8988T (cell line): ENCODE data around the gene MICAL3.
"Not testable (repeated sequence)": the region's sequence is repeated elsewhere in the genome, so short reads cannot be mapped to it uniquely, and the experiment has no call there.

ENCODE experiments used
- DNase-seq: peaks from one replicate; pipeline ENCODE4 v3.0.0; 2011

Gene MICAL3

DNA sequence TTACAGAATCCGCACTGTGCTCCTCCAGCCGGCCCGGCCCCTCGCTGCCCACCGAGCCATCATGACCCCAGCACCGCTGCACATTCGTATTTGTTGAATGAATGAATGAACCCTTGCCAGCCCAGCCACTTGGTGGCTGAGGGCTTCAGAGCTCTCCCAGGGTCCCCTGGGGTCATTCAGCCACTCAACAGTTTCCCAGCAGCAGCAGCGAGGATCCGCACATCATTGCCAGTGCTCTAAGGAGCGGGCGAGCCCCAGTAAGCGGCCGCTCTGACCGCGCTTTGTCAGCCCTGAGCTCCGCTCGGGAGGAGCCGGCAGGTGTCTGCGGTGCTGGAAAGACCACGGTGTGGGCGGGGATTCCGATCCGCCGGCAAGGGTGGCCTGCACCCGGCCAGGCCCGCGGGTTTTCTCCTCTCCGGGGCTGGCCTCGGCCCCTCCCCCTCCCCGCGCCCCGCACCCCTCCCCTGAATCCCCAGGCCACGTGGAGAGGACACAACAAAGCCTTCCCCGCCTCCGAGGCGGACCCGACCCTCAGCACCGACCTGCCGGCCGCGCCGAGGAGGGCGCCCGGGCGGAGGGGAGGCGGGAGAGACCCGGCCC lies 250.7 kb downstream of the MICAL3 start:
- DNase-seq: peak; percentile 82

DNA sequence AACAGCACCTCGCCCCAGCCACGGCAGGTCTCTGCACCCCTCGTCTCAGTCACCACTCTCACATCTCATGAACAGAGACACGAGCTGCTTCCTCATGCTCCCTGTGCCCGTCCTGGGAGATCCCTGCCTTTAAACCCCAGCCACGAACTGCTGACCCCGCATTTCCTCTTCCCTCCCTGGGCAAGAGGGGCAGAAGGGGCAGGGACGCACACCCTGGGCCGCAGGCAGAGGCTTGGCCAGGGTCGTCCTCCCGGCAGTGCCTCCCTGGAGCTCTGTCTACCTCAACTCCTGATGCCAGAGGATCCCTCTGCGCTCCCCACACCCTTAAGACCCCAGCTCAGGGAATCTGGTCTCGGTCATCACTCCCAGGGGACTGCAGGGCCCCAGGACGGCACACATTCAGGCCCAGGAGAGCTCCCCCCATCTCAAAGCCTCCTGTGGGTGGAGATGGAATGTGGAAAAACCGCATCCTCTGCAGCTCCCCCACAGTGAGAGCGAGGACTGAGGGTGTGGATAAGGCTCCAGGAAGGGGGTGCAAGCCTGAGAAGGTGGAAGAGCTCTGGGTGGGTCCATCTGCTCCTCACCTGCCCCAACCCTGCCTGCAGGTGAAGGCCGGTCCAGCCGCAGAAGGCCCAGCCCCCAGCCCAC lies 251.3 kb downstream of the MICAL3 start:
- DNase-seq: no peak

DNA sequence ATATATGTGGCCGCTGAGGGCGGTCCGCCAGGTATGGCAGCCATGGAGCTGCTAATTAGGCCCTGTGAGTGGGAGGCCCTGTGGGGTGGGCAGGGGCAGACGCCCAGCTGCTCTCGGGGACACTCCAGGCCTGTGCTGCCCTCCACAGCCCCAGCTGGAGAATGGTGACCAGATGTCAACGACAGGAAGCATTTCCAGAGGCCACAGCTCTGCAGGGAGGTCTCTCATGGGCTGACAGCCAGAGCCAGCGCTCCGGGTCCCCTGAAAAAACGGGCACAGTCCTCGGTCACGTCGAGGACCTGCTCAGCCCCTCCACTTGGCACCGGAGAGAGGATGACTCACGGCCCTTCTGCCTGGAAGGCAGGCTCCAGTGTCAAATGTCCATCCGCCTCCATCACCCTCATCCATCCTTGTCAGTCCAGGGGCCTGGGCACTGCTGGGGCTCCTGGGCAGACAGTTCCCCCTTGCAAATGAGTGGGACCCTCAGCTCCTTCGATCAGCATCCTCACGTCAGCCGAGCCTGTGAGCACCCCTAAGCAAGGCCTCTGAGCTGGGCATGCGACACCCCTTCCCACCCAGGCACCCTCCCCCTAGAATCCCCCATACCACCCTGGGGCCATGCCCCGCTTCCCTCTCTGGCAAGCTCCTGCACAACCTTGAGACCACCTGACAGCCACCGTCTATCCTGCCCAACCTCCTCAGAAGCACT lies 252.0 kb downstream of the MICAL3 start:
- no peak for DNase-seq

DNA sequence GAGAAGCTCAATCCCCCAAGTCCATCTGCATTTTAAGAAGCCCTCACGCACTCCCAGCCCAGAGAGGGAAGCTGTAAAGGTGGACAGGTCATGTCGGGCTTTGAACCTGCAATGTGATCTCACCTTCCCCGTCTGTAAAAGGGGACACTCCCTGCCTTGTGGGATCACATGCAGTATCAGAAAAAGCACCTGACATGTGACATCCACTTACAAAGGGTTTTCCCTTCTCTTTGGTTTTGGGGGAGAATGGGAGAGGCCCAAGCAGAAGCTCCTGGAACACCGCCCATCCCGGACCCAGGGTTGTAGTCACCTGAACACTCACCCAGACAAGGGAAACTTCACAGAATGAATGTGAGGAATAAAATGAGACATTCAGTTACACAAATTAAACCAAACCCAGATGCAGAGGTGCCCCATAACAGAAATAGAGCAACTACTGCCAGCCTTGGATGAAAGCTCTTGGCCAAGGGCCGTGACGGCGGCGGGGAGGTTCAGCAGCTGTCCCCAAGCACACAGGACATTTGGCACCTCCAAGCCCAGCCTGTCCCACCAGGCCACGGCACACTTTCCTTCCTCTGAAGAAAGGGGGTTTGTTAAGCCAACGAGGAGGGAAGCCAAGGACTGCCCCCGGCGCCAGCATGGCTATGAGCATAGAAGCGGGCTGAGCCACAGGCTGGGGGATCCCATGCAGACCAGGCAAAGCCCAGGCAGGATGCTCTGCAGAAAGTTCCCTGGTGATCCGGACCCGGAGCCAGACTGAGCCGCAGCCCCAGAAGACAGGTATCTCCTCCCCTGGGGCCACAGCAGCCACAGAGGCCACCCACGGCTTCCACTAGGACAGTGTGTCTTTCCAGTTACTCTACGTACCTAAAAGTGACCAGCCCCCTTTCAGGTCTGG lies 253.9 kb downstream of the MICAL3 start:
- DNase-seq: no peak

DNA sequence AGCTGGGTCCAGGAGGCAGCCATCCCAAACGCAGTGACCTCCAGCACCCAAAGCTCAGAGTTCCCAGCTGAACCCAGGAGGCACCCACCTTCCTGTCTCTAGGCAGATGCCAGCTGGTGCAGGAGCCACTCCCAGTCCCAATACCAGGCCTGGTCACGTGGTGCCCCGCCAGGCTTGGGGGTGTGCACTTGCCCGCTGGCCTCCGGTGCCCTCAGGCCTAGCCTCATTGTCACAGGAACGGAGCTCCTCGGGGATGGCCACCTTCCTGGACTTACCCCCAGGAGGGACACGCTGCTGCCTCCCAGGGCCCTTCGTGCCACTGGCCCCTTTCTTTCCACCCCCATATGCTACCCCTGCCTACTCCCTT lies 254.7 kb downstream of the MICAL3 start:
- DNase-seq: no peak

DNA sequence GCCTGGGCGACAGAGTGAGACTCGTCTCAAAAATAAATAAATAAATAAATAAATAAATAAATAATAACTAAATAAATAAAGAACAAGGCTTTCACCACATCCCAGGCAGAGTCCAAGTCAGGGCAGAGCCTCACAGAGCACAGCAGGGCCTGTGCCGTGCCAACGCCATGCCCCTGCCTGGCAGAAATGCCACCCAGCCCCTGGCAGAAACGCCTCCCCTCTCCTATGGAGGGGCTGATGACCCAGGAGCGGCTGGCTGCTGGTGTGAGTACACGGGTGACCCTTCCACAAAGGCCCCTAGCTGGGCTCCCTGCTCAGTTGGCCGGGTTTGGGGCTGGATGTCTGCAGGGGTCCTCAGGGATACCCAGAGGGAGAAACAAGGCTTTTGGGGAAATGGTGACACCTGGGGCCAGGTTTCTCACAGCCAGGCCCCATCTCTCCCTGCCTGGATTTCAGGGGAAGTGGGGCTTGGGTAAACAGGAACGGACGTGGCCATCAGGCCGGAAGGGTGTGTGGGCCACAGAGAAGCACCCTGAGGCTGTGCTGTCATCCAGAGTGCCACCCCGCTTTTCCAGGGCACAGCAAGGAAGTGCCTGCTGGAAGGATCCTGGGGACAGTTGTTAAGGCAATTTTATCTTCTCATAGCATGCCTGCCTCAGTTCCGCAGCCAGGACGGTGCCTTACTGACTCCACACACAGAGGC lies 255.2 kb downstream of the MICAL3 start:
- DNase-seq: no peak

DNA sequence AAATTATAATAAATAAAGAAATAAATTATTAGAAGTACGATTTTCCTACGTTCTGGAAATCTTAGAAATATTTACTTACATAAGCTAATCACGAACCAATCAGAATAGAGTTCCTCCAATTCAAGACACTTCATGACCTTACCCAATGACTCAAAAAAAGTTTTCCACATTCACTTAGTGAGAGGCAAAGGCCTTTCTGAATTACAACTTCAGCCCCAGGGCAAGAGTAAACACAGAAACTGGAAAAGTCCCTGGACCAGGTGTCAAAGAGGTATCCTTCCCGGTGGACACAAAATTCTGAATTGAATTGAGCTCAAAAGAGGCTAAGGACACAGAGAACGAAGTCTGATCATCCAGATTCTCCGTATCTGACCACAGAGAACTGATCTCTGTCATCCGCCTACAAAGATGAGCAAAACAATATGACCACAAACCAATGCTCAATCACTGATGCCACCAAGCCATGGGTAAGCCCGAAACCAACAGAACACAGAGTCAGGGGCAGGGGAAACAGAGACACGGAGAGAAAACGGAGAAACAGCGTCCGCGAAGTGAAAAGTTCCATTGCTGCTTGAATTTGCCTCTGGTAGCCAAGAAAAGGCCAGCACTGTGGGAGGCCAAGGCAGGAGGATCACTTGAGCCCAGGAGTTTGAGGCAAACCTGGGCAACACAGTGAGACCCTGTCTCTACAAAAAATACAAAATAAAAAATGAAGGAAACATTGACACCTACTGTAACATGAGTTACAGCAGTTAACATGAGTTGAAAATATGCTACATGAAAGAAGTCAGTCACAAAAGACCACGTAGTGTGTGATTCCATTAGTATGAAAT lies 256.9 kb downstream of the MICAL3 start:
- DNase-seq: no peak

DNA sequence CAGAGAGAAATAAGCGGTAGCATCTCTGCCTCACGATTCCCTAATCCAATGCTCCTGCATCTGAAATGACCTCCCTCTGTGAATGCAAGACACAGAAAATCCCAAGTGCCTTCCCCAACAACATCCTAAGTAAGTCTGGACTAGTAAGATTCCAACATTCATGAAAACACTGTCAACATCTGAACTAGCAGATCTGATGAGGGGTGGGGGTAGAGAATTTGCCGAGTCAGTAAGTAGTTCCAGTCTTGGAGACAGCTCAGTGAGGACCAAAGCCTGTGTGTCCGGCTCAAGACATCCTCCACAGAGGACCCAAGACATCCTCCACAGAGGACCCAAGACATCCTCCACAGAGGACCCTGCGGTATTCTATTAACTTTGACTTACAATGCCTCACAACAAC lies 259.5 kb downstream of the MICAL3 start:
- DNase-seq: not testable (repeated sequence)

DNA sequence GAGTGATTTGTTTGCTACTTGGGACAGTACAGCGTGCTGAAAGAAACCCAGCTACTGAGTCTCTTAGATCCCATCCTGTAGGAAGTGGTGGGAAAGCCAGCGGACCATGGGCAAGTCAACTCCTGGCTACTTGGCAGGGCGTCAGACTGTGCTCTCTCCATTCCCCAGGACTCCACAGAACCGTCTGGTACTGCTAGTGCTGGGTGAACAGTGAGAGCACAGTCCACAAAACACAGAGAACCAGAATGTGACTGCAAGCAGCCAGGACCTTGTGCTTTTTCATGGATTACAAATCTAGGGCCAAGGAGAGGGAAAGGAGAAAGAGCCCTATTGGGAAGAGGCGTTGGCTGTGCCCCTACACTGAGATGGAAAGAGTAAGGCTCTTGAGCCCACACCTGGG lies 260.3 kb downstream of the MICAL3 start:
- DNase-seq: no peak

DNA sequence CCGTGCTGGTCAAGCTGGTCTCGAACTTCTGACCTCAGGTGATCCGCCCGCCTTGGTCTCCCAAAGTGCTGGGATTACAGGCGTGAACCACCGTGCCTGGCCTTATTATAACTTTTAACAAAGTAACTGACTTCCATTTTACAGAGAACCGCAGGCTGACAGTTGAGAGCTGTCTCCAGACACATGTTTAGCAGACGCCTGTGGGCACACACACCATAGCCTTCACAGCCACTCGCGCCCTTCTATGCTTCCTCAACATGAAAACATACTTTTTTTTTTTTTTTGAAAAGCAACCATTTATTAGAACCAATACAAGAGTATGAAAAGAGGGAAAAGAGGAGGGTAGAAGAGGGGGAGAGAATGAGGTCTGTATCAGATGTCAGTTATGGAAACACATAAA lies 260.9 kb downstream of the MICAL3 start:
- DNase-seq: not testable (repeated sequence)

DNA sequence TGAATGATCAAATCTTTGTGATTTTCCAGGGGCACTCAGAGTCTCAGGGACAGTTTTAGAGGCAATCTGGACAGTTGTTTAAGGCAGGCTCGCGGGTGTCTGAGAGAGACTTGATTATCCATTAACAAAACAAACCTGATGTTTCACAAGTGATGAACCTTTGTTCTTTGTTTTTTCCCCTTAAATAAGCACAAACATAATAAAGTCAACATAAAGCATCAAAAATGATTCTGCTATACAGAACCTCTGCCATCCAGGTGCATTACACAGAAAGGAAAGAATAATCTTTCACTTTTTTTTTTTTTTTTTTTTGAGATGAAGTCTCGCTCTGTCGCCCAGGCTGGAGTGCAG lies 263.2 kb downstream of the MICAL3 start:
- no peak for DNase-seq

DNA sequence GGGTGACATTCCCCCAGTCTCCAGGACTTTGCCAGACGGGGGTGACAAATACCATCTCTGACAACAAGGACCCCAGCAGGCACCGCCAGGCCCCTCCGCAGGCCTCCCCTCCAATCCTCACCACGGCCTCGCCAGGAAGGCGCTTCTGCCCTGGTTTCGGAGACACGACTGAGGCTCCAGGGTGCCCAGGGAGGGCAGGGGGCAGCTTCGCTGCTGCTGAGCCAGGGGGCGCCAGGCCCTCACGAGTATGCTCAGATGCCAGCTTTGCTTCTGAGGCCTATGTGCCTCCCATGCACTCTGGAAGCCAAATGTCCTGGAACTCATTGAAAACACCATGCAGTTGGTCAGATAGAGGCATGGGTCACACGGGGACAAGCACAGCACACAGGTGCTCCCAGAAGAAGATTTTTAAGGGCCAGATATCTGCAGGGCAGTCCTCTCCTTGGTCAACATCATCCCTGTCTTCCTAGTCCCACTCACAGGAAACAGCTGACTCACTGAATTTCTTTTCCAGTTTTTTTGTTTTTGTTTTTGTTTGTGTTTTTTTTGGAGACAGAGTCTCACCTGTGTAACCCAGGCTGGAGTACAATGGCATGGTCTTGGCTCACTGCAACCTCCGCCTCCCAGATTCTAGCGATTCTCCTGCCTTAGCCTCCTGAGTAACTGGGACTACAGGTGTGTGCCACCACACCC lies 270.0 kb downstream of the MICAL3 start:
- DNase-seq: no peak

DNA sequence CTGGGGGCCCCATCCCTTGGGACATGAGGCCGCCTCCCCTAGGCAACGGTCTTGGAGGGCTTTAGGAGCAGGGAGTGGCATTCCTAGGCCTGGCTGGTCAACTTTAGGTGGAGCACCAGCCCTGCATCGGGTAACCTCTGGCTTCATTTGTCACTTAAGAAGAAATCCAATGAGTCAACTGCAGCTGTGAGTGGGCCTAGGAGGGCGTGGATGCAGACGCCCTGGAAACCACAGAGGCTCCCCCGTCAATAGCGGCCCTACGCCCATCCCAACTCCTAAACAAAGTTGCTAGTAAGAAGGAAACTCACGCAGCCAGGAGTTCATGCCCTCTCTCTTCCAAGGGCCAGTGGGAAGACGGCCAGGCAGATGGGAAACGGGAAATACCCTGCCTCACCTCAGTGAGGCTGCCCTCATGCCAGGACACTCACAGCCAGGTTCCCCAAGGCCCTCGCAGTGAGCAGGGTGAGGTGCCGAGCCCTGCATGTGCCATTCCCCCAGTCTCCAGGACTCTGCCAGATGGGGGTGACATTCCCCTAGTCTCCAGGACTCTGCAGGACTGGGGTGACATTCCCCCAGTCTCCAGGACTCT lies 270.9 kb downstream of the MICAL3 start:
- no peak for DNase-seq

DNA sequence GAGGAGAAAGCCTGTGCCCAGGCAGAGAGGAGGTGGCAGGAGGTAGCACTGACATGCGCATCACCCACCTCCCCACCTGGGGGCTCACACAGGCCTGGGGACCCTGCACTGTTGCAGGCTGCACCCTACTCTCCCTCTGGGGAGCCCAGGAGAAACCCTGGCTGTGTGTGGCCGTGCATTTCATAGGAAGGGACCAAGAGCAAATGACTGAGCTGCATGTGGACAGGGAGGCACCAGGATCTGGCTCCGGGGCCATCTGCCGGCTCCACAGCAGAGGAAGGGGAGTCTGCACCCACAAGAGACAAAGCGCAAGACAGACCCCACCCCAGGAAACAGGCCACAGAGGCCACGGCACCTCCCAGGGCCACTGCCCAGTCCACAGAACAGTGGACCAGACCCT lies 272.8 kb downstream of the MICAL3 start:
- DNase-seq: no peak

DNA sequence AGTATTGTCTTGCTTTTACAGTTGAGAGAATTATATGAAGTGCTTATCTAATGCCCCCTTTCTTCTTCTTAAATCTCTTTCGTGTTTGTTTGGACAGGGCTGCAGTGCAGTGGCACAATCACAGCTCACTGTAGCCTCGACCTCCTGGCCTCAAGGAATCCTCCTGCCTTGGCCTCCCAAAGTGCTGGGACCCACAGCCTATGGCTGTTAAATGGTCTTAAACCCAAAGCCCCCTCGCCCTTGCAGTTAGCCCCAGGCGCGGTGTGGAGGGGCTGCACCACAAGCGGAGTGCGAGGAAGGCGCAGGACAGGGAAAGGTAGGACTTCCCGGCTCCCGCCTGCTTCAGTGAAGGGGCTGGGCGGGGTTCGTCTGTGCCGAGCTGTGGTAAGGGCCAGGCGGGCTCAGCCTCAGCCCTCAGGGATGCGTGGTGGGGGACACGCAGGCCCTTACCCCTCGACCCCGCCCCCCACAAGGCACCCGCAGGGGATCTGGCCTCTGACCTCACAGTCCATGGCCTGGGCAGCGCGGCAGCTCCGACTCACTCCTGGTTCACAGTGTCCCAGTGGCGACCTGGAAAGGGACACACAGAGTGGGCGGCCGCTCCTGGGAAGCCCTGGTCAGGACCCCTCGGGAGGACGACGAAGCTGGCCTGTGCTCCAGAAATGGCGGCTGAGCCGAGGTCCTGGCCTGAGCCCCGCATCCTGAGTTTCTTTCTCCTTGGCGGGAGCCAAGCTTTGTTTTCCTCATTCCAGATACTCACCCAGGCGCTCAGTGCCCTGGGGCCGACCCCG lies 274.6 kb downstream of the MICAL3 start:
- DNase-seq: no peak

DNA sequence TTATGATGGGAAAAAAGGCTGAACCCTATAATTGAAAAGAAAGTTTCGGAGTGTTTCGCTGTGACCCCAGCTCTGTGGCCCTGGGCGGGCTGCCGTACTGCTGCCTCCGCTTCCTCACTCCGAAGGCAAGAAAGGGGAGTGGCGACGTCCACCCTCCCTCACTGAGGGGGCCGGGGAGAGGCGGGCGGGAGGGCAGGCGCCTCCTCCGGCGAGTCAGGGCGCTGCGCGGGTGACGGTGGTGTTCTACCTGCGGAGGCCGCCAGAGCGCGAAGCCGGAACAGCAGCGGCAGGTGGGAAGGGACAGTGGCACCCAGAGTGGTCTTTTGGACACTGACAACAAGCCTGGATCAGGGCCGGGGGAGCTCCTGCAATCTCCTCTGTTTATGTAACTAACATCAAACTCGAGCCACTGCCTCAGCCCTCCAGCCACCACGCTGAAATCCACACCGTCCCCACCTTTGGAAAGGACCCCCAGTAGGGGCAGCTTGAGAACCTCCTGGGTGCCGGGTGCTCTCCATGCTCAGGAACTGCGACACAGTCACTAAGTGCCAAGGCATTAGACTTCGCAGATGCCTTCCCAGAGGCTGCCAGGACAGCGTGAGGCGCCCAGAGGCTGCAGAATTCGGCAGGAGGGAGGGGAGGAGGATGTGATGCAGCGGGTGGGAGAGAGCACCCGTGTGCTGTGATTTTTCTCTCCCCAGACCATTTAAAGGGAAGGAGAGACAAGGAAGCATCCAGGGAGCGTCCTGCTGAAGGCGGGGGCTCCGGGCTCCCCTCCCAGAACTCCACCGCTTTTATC lies 275.6 kb downstream of the MICAL3 start:
- no peak for DNase-seq

DNA sequence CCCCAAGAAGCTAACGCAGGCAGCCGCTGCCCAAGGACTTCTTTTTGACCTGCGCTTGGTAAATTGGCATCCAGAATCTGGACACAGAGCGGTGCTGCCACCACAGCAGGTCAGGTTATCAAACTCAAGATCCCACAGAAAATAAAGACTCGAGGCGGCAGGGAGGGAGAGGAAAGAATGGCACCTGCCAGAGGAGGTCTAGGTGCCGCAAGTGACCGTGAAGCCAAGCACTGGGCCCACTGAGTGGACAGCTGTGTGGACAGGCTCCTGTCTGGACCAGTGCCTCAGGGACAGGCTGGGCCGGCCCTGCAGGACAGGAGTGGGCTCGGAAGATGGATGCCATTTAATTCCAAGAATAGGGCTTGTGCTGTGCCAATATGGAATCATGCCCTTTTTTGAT lies 277.4 kb downstream of the MICAL3 start:
- DNase-seq: no peak

DNA sequence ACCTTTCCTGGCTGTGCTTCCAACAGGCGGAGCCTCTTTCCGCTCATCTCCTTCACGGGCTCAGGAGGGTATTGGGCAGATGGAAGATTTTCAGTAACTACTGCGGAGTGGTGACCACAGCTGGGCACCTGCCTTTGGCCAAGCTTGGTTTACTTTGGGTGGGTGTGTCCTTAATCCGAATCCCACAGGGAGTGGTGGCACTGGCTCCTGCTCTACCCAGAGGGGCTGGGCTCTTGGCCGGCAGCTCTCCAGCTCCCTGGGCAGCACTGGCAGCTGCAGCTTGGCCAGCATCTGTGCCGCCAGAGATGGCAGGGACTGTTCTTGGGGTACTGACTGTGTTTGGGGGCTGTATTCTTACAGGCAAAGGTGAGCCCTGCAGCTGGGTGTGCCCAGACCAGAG lies 279.9 kb downstream of the MICAL3 start:
- no peak for DNase-seq
